Astrocyte (in vitro differentiated cells and primary cell): ENCODE measurements around the gene STOML1.

Source experiments
- EZH2 ChIP-seq: IDR thresholded peaks from 2 replicates; pipeline ENCODE4 v1.6.1; 2012; ENCODE audit warnings: mild to moderate bottlenecking, low read length, inconsistent platforms; ENCODE audit not compliant: insufficient read depth
- TF ChIP-seq, protein P1 (sequence below): IDR thresholded peaks from 2 replicates; pipeline ENCODE4 v1.5.1; 2011; ENCODE audit warnings: low read depth, mild to moderate bottlenecking, inconsistent platforms, low read length, moderate library complexity; ENCODE audit not compliant: insufficient read depth

DNA sequence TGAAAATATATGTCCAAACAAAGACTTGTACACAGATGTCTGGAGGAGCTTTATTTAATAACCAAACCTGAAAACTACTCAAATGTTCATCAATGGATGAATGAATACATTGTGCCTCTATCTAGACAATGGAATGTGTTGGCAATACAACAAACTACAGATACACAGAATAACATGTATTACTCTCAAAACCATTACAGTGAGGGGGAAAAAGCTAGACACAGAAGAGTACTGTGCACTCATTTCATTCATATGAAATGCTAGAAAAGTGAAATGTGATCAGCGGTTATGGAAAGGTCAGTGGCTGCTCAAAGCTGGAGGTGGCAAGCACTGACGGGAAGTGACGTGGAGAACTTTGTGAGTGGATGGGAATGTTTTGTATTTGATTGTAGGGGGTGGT is 13.2 kb downstream of the STOML1 start:
- TF ChIP-seq, protein P1, sequence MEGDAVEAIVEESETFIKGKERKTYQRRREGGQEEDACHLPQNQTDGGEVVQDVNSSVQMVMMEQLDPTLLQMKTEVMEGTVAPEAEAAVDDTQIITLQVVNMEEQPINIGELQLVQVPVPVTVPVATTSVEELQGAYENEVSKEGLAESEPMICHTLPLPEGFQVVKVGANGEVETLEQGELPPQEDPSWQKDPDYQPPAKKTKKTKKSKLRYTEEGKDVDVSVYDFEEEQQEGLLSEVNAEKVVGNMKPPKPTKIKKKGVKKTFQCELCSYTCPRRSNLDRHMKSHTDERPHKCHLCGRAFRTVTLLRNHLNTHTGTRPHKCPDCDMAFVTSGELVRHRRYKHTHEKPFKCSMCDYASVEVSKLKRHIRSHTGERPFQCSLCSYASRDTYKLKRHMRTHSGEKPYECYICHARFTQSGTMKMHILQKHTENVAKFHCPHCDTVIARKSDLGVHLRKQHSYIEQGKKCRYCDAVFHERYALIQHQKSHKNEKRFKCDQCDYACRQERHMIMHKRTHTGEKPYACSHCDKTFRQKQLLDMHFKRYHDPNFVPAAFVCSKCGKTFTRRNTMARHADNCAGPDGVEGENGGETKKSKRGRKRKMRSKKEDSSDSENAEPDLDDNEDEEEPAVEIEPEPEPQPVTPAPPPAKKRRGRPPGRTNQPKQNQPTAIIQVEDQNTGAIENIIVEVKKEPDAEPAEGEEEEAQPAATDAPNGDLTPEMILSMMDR = no peak
- TF ChIP-seq EZH2 = no peak
